ENCODE results near the gene BMP7.
A peak's percentile ranks its signal among the peaks of the same experiment; 100 is the strongest.

BMP7 gene

DNA sequence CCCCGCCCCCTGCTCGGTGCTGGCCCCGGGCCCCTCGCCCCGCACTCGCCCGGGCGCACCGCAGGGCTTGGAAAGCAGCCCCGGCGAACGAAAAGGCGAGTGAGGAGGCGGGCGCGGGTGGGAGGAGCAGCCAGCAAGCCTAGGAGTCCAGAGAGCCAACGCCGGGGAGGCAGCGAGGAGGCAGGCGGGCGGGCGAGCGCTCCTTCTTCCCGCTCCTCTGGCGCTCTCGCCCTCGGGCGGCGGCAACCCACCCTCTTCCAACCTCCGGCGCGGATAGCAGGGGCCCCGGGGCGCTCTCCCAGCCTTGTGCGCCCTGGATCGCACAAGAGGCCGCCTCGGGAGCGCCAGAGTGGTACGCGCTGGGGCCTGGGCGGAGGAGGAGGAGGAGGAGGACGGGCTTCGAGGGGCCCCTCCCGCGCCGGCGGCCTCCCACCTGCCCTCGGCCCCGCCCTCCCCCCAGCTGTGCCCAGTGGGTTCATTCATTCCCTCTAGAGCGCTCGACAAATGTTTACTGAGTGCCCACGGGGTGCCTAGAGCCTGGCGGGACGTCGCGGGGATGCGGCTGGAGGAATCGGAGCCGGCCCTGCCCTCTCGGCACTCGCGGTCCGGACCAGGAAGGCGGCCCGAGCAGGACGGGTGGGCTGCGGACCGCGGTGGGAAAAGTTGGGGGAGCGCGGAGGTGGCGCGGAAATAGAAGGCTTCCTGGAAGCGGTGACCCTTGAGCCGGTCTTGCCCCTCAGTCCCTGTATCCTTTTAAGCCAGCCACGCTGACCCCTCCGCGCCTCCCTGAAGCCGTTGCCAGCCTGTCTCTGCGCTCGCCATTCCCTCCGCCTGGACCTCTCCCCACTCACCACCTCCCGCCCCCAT, at the start of gene BMP7:
Gene BMP7 (minus strand): TSS at position 351 of the 867 bp plus-strand sequence. CDS start 519 bp downstream, outside the sequence.
- DNase-seq (ENCODE audit: low spot score): peak; percentile 98

DNA sequence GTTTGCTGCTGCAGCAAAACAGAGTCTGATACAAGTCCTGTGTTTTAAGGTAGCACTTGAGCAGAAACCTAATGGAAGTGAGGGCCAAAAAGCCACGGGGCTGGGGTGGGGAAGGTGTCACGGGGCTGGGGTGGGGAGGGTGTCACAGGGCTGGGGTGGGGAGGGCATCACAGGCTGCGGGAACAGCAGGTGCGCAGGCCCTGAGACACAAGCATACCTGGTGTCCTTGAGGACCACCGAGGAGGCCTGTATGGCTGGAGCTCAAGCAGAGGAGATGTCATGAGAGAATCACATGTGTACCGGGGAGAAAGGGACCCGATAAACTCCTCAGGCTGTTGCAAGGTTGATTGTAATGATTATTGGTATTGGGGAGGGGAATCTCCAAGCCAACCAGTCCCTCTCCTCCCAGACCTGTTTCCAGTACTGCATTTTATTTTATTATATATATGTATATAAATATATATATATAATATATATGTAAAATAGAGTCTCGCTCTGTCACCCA, 49.6 kb upstream of the BMP7 start:
- no peak for DNase-seq (ENCODE audit: low spot score)

DNA sequence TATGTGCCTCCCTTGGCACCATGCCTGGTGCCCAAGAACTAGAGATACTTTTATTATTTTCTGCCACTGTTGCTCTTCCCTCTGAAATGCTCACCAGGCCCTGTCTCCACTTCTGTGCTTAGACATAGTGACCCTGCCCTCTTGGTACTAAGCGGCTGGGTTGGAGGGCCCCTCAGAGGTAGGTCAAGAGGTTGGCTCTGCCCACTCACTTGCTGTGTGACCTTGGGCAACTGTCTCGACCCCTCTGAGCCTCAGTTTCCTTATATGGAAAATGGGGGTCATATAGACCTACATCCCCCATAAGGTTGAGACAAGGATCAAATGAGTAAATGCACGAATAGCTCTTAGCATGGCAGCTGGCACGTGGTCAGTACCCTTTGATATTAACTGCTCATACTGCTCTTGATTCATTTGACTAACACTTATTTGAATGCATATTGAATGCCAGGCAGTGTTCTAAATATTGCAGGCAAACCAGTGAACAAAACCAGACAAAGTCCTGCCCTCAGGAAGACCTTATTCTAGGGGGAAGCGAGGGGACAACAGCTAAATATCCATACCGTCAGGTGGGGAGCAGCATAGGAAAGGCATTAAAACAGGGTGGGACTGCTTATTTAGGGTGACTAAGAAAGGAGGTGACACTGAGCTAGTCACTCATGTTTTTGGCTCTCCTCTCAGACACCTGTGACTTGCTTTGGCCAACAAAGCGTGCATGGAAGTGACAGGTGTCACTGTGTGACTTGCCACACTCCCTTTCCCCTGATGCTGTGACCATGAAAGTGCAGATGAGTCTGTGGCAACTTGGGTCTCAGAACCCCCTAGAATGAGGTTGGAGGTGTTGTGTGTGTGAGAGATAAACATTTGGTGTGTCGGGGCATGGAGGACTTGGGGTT, 48.9 kb upstream of the BMP7 start:
- DNase-seq (ENCODE audit: low spot score): no peak

DNA sequence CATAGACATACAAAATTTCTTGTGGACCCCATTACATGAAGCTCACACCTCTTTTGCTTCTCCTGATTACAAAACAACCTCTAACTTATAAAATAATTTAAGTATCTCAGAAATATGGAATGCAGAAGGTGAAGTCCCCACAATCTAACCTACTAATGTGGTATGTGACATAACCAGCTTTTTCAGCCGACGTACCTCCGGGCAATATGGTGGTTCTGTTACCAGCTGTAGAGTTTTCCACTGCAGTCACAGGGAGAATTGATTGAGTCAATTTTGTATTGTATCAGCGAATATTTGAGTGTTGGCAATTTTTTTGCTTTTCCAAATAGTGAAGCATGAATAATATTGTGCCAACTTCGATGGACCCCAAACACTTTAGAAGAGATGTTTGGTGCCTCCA, 47.5 kb upstream of the BMP7 start:
- DNase-seq (ENCODE audit: low spot score): no peak

- DNase-seq (ENCODE audit: low spot score): no peak
Measured at GRCh38 chr20:57313230-57313629, 46.8 kb upstream of the BMP7 start.

GRCh38 chr20:57312138-57312537, 45.7 kb upstream of the BMP7 start:
- DNase-seq (ENCODE audit: low spot score): no peak

DNA sequence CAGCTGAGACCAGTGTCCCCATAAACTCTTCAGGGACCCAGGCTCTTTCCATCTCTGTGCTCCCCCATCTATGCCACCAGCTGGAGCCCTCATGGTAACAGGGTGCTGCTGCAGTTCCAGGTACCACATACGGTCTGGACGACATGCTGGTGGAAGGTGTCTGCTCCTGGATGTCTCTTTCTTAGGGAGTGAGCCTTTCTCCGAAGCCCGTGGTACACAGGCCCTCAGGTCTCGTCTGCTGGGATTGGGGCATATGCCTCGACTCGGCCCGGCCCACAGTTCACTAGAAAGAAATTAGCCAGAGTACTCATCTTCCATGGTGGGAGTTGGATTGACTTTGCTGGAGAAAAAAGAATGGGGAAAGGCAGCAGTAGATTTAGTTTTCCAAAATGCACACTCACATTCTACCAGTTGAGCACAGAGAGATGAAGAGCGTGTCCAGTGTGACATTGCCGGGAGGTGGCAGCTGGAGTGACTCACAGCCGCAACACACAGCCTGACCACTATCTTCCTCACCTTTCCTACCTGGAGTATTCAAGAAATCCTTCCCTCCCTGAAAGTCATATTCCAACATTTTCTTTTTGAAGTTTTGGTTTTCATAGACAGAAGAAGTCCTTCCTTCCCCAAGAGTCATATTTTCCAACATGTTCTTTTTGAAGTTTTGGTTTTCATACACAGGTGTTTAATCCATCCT, 44.5 kb upstream of the BMP7 start:
- DNase-seq (ENCODE audit: low spot score): no peak

GRCh38 chr20:57309544-57310115, 43.2 kb upstream of the BMP7 start:
- DNase-seq (ENCODE audit: low spot score): no peak

GRCh38 chr20:57308451-57309271, 42.2 kb upstream of the BMP7 start:
- no peak for DNase-seq (ENCODE audit: low spot score)

- no peak for DNase-seq (ENCODE audit: low spot score)
Measured at GRCh38 chr20:57306747-57307146, 40.3 kb upstream of the BMP7 start.

DNA sequence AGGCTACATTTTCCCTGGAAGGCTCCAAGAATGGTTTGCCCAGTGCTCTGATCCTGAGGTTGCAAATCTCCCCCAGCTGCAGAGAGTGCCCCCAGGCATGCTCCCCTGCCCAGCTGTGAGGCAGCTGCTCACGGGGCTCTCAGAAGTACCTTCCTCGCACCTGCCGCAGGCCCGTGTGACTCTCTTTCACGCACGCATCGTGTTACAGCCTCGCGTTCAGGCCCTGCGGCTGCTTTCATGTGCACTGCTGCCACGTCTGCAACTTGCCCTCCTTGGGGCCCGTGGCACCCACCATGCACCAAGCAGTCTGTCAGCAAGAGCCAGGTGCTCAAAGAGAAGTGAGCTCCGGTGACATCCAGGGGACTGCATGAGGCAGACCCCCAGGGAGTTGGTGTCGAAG, 34.6 kb upstream of the BMP7 start:
- no peak for DNase-seq (ENCODE audit: low spot score)

DNA sequence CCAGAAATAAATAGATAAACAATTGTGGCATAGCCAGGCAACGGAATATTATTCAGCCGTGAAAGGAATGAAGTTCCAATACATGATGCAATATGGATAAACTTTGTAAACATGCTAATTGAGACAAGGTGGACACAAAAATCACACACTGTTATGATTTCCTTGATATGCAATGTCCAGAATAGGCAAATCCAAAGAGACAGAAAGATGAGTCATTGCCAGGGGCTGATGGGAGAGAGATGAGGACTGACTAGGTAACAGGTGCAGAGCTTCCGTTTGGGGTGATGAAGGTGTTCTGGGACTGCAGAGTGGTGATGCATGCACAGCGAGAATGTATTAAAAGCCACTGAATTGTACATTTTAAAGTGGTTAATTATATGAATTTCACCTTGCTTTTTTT, 32.0 kb upstream of the BMP7 start:
- no peak for DNase-seq (ENCODE audit: low spot score)

- DNase-seq (ENCODE audit: low spot score): no peak
Measured at GRCh38 chr20:57294550-57294949, 28.1 kb upstream of the BMP7 start.

- DNase-seq (ENCODE audit: low spot score): no peak
Measured at GRCh38 chr20:57293995-57294394, 27.6 kb upstream of the BMP7 start.

DNA sequence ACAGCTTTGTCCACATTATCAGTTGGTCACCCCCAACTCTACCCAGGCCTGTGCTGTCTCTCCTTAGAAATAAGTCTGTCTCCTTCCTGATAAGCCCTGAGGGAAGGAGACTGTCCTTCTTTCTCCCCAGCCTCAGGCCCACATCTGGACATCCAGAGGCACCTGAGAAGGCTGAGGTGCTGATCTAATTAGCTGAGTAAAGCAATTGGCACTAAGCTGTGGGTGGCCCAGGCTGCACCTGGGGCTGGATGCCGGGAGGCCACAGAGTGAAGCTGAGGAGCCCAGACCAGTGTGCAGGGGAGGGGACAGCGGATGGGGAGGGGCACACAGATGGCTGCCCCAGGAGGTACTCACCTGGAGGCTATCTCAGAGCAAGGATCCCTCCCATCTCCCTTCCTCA, 26.2 kb upstream of the BMP7 start:
- no peak for DNase-seq (ENCODE audit: low spot score)

DNA sequence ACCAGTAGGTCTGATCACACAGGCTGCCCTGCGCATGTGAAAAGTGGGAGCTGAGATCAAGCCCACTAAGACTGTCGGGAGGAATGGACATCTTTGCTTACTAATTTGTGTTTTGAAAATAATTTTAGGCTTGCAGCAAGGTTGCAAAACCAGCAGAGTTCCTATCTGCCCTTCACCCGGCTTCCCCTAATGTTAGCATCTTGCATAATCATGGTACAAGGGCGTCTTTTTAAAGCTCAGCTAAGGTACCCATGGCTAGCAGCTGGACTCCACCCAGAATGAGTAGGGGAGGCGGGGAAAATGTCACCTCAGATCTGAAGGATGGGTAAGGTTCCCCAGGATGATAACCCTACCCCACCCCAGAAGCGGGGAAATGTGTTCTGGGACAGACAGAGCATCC, 25.3 kb upstream of the BMP7 start:
- DNase-seq (ENCODE audit: low spot score): no peak

DNA sequence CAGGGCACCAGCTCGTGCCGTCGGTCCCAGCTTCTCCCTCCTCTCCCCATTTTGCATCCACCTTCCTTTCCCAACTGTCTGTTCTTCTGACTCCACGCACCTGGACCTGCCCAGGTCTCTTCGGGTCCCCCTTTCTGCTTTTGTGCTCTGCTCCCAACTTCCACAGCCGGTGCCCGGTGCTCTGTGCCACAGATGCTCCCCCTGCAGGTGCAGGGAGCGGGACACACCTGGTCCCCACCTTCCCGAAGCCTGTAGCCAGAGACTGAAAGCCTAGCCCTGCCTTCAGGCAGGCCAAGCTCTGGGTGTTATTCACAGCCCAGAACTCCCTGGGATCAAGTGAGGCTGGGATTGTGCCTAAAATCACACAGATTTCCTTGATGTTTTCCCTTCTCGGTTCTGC, 24.6 kb upstream of the BMP7 start:
- no peak for DNase-seq (ENCODE audit: low spot score)

DNA sequence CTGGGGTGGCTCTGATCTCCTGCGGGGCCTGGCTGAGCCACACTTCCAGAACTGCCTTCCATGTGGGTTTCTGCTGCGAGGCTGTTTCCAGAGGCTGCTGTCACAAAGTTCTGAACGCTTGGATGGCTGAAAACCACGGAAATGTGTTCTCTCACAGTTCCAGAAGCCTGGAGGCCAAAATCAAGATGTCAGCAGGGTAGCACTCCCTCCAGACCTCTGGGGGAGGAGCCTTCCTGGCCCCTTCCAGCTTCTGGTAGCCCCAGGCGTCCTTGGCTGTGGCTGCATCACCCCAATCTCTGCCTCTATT, 23.7 kb upstream of the BMP7 start:
- no peak for DNase-seq (ENCODE audit: low spot score)

DNA sequence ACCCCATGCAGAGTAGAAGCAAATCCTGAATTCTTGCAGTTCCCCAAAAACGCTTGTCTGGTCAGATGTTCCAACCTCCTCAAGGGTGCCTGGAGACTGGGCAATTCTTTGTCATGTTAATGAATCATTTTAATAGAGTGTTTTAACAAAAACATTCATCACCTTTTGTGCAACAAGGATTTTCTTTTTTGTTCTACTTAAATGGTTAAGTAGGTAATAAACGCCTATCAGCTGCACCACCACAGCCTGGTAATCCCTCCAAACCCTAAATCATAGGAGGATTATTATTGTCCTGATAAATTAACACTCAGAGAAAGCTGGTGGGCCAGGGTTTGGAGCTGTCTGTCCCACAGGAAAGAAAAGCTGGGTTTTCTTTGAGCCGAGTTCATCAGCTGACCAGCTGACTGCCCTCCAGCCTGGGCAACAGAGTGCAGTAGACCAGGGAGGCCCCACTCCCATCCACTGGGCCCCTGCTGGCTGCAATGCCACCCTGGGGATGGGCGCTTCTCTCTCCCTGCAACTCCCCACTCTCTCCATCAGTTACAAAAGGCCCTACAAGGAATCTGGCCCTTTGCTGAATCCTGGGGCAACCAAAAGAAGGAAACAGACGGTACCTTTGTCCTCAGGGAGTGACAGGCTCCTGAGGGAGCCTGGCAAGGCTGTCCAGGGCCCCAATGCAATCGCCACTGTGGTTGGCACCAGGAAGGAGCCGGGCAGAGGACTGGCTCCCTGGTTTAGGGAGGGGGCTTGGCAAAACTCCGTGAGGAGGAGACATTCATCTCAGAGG, 23.1 kb upstream of the BMP7 start:
- DNase-seq (ENCODE audit: low spot score): no peak

GRCh38 chr20:57288651-57289277, 22.3 kb upstream of the BMP7 start:
- DNase-seq (ENCODE audit: low spot score): no peak
